IPS-15b (cell line): ENCODE measurements around the gene PALM.

Experiments used
- H3K27me3 ChIP-seq: one replicate; pipeline ENCODE4 v1.6.1; 2013; ENCODE audit warnings: low read length; ENCODE audit not compliant: control insufficient read depth, insufficient read depth
- H3K36me3 ChIP-seq: one replicate; pipeline ENCODE4 v1.6.1; 2013; ENCODE audit warnings: low read length; ENCODE audit not compliant: control insufficient read depth, insufficient read depth
- H3K4me1 ChIP-seq: one replicate; pipeline ENCODE4 v1.6.1; 2013; ENCODE audit warnings: mild to moderate bottlenecking, low read length; ENCODE audit not compliant: control insufficient read depth, insufficient read depth
- H3K4me3 ChIP-seq: one replicate; pipeline ENCODE4 v1.5.1; 2013; ENCODE audit warnings: low read depth, low read length
- H3K9ac ChIP-seq: one replicate; pipeline ENCODE4 v1.6.1; 2013; ENCODE audit warnings: low read depth, mild to moderate bottlenecking, low read length
- H3K9me3 ChIP-seq: one replicate; pipeline ENCODE4 v1.6.1; 2013; ENCODE audit warnings: mild to moderate bottlenecking, low read length; ENCODE audit not compliant: control insufficient read depth, insufficient read depth

PALM gene

DNA sequence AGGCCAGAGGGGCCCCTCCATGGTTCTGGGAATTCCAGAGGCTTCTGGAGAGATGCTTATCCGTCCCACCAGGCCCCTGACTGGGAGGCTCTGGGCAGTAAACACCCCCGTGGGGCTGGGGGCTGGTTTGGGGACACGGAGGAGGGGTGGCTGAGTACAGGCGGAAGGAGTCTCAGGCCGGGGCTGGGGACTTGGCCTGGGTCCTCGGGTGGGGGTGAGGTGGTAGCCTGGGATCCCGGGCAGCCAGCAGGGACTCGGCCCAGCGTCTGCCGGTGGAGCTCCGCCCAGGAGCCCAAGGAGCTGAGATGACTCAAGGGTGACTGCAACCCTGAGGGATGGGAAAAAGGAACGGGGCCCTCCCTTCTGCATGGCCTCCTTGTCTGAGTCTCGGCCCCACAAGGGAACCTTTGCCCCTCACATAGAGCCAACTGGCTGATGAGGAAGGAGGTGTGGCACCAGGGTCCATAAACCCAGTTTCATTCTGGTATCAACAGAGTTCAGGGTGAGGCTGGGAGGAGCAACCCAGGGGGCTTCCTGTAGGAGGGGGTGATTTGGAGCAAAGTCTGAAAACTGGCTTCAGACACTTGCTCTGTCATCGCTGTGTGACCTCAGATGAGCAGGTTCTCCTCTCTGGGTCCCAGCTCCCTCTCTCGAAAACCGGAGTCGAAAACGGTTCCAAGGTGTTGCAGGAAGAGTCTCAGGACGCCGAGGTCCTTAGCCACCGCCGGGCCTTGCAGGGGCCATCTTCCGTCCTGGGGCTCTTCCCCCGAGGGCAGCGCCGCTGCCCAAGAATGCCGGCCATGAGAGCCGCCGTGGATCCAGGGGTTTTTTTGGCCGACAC, 43.0 kb downstream of the PALM start:
- H3K27me3 ChIP-seq = no peaks in the 10 kb centered on the region
- H3K4me3 ChIP-seq = no peak overlapping the region
- no peaks in the 10 kb centered on the region for H3K4me1 ChIP-seq
- no peaks in the 10 kb centered on the region for H3K9me3 ChIP-seq
- H3K36me3 ChIP-seq = no peaks in the 10 kb centered on the region
- no peak overlapping the region for H3K9ac ChIP-seq

DNA sequence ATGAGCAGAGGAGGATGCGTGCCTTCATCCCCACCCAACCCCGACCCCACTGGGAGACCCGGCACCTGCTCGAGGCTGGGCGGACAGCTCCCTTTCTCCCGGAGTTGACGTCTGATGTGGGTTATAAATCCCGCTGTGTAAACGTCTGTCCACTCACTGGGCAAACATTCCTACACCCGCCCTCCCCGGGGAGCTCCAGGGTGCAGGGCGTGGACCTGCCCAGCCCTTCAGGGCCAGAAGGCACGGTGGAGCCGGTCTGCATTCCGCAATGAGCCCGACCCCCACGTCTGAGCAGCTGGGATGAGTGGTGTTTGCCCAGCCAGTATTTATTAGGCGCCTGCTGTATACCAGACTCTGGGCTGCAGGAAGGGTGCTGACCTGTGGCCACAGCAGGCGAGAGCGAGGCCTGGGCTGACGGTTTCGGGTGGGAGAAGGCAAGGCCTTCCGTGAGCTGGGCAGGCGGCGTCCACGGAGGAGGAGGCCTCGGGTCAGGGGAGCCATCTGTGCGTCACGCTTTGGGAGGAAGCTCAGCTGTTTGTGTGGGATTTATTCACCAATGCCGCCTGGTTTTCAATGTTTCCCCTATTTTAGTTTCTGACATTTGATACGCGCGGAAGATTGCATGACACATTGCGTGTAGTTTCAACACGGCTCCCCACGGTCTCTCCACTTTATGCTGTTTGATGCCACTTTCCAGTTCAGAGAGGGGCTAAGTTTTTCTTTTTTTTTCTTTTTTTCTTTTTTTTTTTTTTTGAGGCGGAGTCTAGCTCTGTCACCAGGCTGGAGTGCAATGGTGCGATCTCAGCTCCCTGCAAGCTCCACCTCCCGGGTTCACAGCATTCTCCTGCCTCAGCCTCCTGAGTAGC, 44.1 kb downstream of the PALM start:
- no peaks in the 10 kb centered on the region for H3K27me3 ChIP-seq
- H3K4me1 ChIP-seq = no peaks in the 10 kb centered on the region

DNA sequence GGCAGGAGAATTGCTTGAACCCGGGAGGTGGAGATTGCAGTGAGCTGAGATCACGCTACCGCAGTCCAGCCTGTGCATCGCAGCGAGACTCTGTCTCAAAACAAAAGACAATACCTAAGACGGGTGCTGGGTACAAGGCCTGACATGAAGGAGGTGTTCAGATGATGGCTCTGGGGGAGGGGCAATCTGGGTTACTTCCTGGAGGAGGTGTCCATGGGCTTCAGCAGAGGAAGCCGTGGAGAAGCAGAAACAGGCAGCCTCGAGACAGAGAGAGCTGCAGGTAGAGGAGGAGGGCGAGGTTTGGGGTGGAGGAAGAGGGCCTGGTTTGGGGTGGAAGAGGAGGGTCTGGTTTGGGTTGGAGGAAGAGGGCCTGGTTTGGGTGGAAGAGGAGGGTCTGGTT, 45.8 kb downstream of the PALM start:
- no peaks in the 10 kb centered on the region for H3K27me3 ChIP-seq
- no peak overlapping the region for H3K4me3 ChIP-seq
- H3K36me3 ChIP-seq = no peaks in the 10 kb centered on the region
- no peaks in the 10 kb centered on the region for H3K4me1 ChIP-seq
- no peak overlapping the region for H3K9ac ChIP-seq
- H3K9me3 ChIP-seq = no peaks in the 10 kb centered on the region

More for the DNA sequence above, 44.1 kb downstream of the PALM start:
- H3K4me3 ChIP-seq = no peak overlapping the region
- no peaks in the 10 kb centered on the region for H3K9me3 ChIP-seq
- no peaks in the 10 kb centered on the region for H3K36me3 ChIP-seq
- no peak overlapping the region for H3K9ac ChIP-seq

DNA sequence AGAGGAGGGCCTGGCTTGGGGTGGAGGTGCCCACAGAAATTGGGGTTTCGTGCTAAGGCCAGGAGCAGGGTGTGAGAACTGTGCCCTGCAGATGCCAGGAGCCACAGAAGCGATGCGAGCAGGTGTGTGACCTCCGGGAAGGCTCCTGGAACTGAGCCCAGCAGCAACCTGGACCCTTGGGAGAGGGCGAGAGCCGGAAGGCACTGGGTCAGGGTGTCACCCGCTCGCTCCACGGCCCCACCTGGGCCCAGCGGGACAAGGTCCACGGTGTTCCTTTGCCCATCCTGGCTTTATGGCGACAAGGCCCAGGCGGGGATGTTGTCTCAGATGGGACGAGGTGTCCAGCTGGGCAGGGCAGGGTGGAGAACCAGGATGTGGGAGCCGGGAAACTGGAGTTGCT, 46.3 kb downstream of the PALM start:
- no peaks in the 10 kb centered on the region for H3K9me3 ChIP-seq
- no peaks in the 10 kb centered on the region for H3K4me1 ChIP-seq
- no peaks in the 10 kb centered on the region for H3K36me3 ChIP-seq
- H3K9ac ChIP-seq = no peak overlapping the region
- no peaks in the 10 kb centered on the region for H3K27me3 ChIP-seq
- no peak overlapping the region for H3K4me3 ChIP-seq

DNA sequence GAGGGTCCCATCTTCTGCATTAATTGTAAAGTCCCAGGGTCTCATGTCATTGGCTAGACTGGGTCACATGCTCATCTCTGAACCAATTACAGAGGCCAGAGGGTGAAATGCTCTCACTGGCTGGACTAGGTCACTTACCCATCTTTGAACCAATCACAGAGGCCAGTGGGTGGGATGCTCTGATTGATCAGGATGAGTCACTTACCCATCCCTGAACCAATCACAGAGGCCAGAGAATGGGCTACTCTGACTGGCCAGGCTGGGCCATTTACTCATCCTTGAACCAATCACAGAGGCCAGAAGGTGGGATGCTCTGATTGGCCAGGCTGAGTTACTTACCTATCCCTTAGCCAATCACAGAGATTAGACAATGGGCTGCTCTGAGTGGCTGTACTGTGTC, 47.5 kb downstream of the PALM start:
- H3K4me1 ChIP-seq = no peaks in the 10 kb centered on the region
- no peaks in the 10 kb centered on the region for H3K27me3 ChIP-seq
- no peak overlapping the region for H3K9ac ChIP-seq
- H3K9me3 ChIP-seq = no peaks in the 10 kb centered on the region
- no peak overlapping the region for H3K4me3 ChIP-seq
- H3K36me3 ChIP-seq = no peaks in the 10 kb centered on the region

DNA sequence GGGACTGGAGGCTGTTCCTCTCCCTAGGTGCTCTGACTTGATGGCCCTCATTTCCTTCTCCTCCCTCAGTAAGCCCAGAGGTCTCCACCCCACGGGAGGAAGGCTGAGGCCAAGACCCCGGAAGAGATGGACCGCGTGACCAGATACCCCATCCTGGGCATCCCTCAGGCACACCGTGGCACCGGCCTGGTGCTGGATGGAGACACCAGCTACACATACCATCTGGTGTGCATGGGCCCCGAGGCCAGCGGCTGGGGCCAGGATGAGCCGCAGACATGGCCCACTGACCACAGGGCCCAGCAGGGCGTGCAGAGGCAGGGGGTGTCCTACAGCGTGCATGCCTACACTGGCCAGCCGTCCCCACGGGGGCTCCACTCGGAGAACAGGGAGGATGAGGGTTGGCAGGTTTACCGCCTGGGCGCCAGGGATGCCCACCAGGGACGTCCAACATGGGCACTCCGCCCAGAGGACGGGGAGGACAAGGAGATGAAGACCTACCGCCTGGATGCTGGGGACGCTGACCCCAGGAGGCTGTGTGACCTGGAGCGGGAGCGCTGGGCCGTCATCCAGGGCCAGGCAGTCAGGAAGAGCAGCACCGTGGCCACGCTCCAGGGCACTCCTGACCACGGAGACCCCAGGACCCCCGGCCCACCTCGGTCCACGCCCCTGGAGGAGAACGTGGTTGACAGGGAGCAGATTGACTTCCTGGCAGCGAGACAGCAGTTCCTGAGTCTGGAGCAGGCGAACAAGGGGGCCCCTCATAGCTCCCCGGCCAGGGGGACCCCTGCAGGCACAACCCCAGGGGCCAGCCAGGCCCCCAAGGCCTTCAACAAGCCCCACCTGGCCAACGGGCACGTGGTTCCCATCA, 48.3 kb downstream of the PALM start:
- Histone ChIP-seq H3K36me3 (no peaks in the 10 kb centered on the region), H3K4me3 (no peak overlapping the region), H3K27me3 (no peaks in the 10 kb centered on the region), H3K9me3 (no peaks in the 10 kb centered on the region), H3K4me1 (no peaks in the 10 kb centered on the region), H3K9ac (no peak overlapping the region)

DNA sequence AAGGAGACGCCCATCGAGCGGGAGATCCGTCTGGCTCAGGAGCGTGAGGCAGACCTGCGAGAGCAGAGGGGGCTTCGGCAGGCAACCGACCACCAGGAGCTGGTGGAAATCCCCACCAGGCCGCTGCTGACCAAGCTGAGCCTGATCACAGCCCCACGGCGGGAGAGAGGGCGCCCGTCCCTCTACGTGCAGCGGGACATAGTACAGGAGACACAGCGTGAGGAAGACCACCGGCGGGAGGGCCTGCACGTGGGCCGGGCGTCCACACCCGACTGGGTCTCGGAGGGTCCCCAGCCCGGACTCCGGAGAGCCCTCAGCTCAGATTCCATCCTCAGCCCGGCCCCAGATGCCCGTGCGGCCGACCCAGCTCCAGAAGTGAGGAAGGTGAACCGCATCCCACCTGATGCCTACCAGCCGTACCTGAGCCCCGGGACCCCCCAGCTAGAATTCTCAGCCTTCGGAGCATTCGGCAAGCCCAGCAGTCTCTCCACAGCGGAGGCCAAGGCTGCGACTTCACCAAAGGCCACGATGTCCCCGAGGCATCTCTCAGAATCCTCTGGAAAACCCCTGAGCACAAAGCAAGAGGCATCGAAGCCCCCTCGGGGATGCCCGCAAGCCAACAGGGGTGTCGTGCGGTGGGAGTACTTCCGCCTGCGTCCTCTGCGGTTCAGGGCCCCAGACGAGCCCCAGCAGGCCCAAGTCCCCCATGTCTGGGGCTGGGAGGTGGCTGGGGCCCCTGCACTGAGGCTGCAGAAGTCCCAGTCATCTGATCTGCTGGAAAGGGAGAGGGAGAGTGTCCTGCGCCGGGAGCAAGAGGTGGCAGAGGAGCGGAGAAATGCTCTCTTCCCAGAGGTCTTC, 49.3 kb downstream of the PALM start:
- Histone ChIP-seq H3K27me3 (no peaks in the 10 kb centered on the region), H3K9me3 (no peaks in the 10 kb centered on the region), H3K9ac (no peak overlapping the region), H3K36me3 (no peaks in the 10 kb centered on the region), H3K4me3 (no peak overlapping the region), H3K4me1 (no peaks in the 10 kb centered on the region)

DNA sequence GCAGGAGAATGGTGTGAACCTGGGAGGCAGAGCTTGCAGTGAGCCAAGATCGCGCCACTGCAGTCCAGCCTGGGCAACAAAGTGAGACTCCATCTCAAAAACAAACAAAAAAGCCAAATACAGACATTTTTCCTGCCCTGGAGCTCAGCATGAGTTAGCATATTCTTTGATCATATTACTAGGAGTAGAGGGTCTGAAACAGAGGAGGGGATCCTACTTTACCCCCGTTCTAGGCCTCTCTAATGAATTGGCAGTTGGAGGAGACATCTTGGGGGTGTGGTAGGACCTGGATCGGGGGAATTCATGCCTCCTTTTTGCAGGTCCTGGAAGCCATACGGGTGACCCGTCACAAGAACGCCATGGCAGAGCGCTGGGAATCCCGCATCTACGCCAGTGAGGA, 54.4 kb downstream of the PALM start:
- no peak overlapping the region for H3K9ac ChIP-seq
- no peaks in the 10 kb centered on the region for H3K9me3 ChIP-seq
- no peaks in the 10 kb centered on the region for H3K36me3 ChIP-seq
- no peaks in the 10 kb centered on the region for H3K4me1 ChIP-seq
- H3K4me3 ChIP-seq = no peak overlapping the region
- H3K27me3 ChIP-seq = no peaks in the 10 kb centered on the region

DNA sequence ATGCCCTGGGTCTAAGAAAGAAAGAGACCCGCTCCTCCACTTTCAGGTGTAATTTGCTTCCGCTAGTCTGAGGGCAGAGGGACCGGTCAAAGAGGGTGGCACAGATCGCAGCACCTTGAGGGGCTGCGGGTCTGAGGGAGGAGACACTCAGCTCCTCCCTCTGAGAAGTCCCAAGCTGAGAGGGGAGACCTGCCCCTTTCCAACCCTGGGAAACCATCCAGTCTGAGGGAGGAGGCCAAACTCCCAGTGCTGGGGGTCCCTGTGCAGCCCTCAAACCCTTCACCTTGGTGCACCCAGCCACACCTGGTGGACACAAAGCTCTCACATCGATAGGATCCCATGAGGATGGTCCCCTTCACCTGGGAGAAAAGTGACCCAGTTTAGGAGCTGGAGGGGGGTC, 55.1 kb downstream of the PALM start:
- H3K9me3 ChIP-seq = no peaks in the 10 kb centered on the region
- H3K27me3 ChIP-seq = no peaks in the 10 kb centered on the region
- no peak overlapping the region for H3K9ac ChIP-seq
- no peaks in the 10 kb centered on the region for H3K36me3 ChIP-seq
- H3K4me3 ChIP-seq = no peak overlapping the region
- no peaks in the 10 kb centered on the region for H3K4me1 ChIP-seq

DNA sequence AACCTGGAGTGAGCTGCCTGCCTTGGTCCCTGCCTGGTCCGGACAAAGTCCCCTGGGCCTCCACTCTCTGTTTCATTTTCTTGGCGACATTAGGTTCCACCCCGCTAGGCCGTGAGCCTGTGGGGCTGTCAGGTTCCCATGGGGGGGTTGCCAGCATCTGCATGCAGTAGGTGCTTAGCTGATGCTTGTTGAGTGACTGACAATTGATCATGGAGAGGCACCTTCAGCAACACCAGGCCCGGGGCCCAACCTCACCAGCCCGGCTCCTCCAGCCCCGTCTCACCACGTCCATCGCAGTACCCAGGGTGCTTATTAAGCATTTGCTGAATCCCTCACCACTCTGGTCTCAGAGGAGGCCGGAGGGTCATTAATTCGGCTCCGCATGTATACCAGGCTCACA, 55.6 kb downstream of the PALM start:
- Histone ChIP-seq H3K27me3 (no peaks in the 10 kb centered on the region), H3K4me3 (no peak overlapping the region), H3K36me3 (no peaks in the 10 kb centered on the region), H3K4me1 (no peaks in the 10 kb centered on the region), H3K9me3 (no peaks in the 10 kb centered on the region), H3K9ac (no peak overlapping the region)
